Measurements from ENCODE around the gene SPART. TPM values are rescaled to one million over a fixed set of nuclear protein-coding genes. Genes with fewer than 3 reads are reported as not detected.
"Not testable (repeated sequence)": the region's sequence is repeated elsewhere in the genome, so short reads cannot be mapped to it uniquely, and the experiment has no call there.

The SPART gene
- total RNA-seq, 1 experiment from 2014 or later, result 91.3 TPM

DNA sequence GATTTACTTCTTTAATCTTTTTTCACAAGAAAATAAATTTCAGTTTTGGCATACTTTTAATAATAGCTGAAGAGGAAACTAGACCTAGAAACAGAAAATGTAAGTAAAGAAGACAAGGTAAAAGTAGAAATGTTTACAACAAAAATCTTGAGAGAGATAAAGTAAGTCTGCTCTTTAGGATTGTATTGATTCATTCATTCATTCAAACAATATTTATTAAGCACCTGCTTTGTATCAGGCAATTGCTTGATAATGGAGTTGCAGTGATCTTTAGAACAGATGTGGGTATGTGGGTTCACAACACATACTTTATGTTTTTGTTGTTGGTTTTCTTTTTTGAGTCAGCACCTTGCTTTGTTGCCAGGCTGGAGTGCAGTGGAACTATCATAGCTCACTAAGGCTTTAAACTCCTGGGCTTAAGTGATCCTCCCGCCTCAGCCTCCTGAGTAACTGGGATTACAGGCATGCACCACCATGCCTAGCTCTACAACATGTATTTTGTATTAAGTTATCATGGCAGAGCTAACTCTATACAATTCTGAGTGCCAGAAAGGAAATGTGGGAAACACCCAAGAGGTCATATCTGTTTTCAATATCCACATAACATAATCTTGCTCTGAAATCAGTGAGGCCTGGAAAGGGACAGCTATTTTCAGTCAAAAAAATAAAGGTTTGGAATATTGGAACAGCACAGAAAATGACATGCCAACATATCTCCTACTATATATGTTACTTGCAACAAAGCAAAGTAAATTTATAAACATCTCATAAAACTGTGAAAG is 8.8 kb upstream of the SPART start:
- DNase-seq (ENCODE audit: low spot score), result no peak

DNA sequence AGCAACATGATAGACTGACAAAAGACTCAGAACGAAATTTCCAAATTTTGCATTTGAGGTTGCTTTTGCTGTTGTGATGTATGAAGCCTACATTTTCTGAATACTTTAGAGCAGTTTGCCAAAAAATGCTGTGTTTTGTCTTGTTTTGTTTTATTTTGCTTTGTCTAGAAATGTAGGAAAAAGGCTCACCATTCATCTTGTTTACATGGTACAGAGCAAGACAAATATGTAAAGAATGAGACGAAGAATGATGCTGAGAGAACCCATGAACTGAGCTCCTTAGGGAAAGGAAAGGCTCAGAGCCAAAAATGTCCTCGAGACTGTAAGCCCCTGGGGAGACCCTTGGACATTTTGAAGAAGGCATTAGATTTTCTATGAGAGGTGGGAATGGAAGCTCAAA is 6.8 kb upstream of the SPART start:
- no peak for DNase-seq (ENCODE audit: low spot score)

DNA sequence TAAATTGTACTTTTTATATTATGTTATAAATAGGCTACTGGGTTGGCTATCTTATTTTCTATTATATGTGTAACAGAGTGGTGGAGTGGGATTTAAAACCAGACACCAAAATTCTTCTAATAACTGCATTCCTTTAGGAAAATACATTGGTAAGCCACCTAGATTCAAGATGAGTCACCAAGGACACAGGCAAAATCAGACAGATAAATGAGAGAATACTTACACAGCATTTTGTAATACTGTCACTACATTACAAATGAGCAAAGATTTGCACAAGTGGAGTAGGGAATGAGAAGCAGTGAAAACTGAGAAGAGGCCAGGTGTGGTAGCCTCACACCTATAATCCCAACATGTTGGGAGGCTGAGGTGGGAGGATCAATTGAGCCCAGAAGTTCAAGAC is 6.2 kb upstream of the SPART start:
- no peak for DNase-seq (ENCODE audit: low spot score)

DNA sequence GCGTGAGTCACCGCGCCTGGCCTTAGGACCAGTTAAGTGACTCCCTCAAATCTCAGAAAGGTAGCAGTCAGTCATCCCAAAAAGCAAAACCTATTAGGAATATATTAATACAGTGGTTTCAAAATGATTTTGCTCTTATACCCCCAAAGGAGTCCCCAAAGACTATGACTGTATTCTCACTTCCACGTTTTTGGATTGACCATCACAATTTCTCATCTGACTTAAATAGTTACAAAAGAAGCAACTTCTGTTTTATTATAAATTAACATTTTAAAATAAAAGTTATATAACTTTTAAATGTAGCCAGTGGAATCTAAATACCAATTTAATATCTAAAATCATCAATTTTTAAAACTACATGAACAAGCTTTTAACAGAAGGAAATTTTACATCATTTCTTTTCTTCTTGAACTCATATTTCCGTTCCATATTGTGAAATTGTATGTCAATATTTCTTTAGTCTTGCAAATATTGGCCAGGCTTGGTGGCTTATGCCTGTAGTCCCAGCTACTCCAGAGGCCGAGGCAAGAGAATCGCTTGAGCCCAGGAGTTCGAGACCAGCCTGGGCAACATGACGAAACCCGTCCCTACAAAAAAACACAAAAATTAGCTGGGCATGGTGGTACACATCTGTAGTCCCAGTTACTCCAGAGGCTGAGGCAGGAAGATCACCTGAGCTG is 1.5 kb upstream of the SPART start:
- DNase-seq (ENCODE audit: low spot score), result no peak

DNA sequence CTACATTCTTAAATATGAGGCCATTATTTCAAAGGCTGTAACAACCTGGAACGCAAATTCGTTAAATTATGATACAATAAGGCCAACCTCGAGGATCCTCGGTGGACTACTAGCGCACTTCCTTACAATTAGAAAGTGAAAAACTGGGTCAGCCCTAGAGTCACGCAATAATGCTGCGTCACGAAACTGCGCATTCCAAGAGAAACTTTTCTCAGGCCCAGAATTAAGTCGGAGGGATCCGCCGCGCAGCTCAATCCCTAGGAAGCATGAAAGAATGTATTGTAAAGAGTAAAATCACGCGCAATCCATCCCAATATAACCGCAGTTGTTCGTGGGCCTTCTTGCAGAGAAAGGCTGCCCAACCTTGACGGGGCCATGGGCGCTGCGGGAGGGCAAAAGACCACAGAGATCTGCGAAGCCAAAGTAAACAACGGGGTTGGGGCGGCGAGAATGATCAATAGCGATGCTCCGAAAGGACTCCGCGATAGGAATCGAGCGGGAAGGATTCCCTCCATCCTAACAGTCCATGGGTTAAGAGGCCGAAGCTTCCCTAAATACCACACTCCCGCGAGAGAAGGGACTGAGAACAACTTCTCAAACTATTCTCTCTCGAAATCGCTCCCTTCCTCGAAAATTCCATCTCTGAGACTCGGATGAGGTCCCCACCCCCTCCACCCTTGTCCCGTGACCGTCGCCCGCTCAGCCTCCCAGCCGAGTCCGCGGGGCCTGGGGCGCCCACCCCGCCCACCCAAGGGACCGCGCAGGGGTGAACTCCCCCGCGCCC is 564 bp downstream of the SPART start:
- peak; percentile 63 for DNase-seq (ENCODE audit: low spot score)

DNA sequence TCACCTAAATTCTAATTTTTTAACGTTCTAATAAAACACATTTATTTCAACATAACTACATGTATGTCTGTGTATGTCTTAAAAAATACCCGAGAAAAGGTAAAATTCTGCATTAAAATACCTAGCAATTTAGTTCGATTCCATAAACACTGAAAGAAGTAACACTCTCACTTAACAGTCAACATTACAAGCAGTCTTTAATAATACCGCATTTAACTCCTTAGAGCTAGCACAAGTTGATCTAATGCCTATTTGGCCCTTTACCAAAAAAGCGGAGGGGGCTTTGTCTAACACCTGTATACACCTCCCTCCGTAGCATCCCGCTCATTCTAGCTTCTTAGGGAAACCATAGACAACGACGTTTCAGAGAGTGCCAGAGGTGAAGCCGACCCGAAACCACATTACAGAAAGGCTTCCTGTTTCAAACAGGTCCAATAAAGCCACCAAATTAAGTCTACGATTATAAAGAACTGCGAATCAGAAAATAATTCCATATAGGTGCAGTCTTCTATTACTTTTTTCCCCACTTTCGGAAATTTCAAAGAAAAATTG is 1.2 kb downstream of the SPART start:
- peak; percentile 25 for DNase-seq (ENCODE audit: low spot score)

DNA sequence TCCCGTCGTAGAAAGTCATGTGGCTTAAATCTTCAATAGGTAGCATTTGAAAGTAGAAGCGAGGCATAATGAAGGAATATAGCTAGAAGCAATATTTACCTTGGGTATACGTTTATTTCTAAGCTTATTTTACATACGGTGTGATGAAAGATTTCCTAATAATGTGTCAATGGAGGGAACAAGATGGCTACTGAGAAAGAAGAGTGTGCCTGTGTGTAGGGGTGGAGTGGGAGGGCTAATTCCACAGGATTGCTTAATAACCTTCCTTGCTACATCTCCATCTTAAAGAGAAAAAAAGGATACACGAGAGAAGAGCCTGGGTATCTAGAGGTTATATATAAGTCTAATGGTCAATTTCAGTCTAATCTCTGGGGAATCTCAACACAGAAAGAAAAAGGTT is 2.0 kb downstream of the SPART start:
- no peak for DNase-seq (ENCODE audit: low spot score)

DNA sequence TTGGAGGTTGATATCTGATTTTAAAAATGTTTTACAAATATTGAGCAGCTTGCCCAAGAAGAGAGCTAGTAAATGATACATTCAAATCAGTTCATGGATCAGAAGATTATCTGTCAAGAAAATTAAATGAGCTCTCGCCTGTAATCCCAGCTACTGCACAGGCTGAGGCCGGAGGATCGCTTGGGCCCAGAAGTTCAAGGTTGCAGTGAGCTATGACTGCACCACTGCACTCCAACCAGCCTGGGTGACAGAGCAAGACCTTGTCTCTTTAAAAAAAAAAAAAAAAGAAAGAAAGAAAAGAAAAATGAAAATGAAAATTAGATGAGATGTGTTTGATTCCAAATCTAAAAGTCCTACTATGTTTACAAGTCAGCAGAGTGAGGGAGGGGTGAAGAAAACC is 2.4 kb downstream of the SPART start:
- DNase-seq (ENCODE audit: low spot score), result no peak

DNA sequence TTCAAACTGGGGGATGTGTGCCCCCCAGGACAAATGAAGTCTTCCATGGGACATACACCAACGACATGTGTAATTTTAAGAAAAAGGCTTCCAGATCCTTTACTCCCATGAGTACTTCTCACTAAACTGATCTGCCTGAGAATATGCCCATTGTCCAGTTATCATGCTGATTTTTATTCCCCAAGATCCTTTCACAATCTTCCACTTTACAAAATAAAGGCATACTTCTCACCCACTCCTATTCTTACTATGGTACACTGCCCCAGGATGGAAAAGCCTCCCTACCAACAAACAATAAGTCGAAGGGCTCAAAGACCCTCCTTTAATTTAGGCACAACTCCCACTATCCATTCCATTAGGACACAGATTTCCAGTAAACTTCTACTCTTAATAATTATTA is 3.5 kb downstream of the SPART start:
- no peak for DNase-seq (ENCODE audit: low spot score)

DNA sequence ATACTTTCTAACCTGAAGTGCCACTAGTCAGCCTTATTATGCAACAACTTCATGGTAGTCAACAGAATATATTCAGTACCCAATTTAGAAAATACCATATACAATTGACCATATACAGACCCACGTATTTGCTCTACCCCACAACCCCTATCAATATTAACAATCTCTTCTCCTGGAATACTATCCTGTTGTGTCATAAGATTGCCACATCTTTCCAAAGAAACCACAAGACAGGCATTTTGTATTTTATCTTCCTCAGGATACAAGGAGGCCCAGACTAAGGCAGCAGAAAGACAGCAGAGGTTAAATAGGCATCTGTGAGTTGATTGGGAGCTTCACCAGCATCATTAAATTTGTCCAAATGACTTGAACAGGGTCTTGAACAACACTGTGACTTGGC is 4.5 kb downstream of the SPART start:
- DNase-seq (ENCODE audit: low spot score), result no peak

DNA sequence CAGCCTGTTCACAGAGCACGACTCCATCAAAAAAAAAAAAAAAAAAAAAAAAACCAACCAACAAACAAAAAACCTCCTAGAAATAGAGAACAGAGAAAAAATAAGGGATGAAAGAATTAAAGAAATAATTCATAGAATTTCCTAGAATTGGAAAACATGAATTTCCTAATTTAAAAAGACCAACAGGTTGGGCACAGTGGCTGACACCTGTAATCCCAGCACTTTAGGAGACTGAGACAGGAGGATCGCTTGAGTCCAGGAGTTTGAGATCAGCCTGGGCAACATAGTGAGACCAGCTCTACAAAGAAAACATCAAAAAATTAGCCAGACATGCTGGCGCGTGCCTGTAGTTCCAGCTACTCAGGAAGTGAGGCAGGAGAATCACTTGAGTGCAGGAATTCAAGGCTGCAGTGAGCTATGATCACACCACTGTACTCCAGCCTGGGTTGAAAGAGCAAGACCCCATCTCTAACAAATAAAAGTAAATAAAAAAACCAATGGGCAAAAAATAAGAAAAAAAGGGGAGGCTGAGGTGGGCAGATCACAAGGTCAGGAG is 6.5 kb downstream of the SPART start:
- DNase-seq (ENCODE audit: low spot score), result no peak

DNA sequence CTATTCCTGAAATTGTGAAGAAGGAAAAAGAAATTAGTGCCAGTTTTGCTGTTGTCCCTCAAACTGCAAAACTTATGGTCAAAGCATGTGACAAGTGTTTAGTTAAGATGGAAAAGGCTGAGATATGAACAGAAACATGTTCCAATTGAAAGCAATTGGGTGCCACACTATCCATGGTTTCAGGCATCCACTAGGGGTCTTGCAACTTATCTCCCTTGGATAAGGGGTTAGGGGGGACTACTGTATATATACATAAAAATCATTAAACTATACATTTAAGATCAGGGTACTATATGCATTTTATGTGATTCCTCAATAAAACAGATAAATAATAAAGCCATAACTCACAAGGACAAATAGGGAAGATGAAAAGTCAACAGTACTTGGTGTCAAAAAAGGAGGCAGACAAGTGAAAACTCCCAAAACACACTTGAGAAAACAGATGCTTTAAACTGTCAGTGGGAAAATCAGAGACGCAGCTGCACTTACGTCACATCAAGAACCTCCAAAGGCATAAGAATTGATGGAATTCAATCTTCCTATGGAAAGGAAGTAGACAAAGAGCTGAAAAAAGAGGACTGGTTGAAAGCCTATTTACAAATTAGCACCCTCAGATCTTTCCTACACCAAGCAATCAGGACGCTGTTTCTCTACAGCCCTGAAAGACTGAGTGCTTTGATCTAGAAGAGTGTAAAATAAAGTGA is 8.1 kb downstream of the SPART start:
- no peak for DNase-seq (ENCODE audit: low spot score)

DNA sequence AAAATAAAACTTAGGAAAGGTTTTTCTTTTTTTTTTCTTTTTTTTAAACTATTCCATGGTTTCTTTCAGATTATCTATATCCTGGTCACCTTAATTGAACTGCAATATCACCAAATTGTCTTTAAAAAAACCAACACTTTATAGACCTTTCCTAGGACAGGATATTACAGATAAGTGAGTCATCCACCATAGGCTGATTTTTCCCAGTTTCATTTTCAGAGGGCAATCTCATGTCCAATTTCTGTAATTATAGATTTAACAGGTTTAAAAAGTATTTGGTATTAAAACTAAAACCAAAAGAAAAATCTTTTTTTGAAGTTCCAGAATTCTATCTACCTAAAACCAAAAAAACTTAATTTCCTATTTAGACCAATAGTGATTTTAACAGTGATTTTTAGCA is 13.2 kb downstream of the SPART start:
- DNase-seq (ENCODE audit: low spot score), result peak; percentile 33

DNA sequence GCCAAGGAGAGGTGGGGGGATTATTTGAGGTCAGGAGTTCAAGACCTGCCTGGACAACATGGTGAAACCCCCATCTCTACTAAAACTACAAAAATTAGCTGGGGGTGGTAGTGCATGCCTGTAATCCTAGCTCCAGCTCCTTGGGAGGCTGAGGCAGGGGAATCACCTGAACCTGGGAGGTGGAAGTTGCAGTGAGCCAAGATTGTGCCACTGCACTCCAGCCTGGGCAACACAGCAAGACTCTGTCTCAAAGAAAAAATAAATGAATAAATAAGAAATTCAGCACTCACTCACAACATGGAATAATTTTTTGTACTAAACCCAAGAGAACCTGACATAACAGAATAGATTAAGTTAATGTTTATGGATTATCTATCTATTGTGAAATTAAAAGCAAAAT is 13.9 kb downstream of the SPART start:
- not testable (repeated sequence) for DNase-seq (ENCODE audit: low spot score)

DNA sequence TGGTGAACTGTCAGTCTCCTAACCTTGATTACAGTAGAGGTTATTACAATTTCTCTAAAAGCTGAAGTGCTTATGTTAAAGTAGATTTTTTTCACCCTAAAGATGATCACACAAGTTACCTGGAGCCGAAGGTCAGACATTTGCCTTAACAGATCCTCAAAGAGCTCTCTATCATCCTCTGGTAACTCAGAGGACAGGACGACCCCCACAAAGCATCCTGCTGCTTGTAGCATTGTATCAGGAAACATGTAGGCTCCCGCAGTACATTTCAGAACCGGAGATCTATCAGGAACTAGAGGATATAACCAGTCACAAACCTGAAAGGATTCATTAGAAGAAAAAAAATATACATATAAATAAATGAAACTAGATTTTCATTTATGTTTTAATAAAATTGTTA is 14.9 kb downstream of the SPART start:
- DNase-seq (ENCODE audit: low spot score), result no peak

DNA sequence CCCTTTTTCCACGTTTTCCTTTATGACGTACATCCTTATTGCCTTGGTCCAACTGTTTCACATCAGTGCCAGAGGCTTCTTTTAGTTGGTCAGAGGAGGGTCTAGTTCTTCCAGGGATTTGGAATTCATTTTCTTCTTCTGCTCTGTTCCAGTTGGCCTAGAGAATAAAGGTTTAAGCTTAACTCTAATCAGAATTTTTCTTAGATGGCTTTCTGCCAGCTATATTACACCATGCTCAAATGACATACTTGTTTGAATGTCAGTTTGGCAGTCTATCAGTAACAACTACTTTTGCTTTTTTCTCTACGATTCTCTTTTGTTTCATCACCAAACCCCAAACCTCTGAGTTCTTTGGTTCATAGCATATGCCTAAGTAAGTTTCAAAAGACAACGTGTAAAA is 16.8 kb downstream of the SPART start:
- no peak for DNase-seq (ENCODE audit: low spot score)

DNA sequence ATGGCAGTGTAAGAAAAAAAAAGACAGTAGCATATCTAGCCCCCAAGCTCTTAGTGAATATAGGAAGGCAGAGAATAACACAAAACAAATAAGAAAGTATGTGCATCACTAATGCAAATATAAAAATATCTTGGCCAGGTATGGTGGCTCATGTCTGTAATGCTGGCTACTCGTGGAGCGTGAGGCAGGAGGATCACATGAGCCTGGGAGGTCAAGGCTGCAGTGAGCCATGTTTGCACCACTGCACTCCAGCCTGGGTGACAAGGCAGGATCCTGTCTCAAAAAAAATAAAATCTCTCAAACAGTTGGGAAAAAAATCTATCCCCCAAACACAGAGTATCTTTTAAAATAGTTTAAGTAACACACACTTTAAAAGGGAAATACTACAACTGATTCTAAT is 17.4 kb downstream of the SPART start:
- no peak for DNase-seq (ENCODE audit: low spot score)

DNA sequence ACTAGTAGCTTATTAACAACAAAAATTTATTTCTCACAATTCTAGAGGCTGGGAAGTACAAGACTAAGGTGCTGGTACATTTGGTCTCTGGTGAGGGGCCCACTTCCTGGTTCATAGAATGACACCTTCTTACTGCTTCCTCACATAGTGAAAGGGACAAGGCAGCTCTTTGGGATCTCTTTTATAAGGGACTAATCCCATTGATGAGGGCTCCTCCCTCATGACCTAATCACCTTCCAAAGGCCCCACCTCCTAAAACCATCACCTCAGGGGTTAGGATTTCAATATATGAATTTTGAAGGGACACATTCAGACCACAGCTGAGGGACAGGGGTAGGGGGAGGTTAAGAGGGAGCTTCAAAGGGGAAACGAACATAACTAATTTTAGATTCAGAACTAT is 20.3 kb downstream of the SPART start:
- DNase-seq (ENCODE audit: low spot score), result no peak

DNA sequence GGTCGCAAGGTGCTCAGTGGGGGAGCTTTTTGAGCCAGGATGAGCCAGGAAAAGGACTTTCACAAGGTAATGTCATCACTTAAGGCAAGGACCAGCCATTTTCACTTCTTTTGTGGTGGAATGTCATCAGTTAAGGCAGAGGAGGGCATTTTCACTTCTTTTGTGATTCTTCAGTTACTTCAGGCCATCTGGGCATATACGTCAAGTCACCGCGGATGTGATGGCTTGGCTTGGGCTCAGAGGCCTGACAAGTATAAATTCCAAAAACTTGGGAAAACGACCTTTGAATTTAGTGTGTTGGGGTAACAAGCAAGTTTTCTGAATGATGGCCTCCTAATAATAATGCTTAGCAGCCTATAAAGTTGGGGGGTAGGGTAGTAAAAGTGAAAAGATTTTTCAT is 21.3 kb downstream of the SPART start:
- DNase-seq (ENCODE audit: low spot score), result not testable (repeated sequence)

DNA sequence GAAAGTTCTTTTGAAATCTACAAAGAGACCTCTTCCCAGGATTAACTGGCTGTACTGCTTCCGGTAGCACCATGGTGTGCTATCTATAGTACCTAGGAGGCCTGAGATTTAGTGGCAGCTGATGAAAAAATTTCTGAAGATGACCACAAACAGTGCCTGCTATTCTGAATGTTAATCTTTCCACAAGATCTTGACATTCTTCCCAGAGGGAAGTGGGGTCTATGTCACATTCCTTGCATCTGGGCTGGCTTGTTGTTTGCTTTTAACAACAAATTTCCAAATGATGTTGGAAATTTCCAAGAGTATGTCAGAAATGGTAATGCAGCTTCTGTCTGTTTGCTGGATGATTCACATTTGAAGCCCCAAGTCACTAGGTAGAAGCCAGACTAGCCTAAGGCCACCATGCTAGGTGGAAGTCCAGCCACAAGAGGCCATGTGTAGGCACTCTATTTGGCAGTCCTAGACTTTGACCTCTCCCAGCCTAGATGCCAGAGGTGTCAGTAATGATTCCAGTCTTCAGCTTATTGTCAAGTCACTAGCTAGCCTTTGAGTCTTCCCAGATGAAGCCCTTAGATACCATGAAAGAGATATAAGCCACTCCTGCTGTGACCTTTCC is 22.1 kb downstream of the SPART start:
- peak; percentile 7 for DNase-seq (ENCODE audit: low spot score)

DNA sequence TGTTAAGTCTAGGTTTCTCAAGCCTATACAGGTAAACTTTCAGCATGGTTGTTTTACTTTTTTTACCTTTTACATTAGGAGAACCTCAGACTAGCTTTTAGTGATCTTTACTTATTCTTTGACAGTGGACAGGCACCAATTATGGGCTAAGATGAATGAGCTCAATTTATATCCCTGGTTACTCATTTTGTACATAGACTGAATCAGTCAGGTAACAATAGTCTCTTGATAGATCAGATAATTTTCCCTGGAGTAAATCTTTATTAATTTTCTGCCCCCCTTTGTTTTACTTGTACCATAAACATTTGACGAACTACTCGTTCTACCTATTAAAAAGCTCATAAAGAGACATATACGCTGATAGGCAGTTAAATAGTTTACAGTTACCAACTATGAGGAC is 22.8 kb downstream of the SPART start:
- DNase-seq (ENCODE audit: low spot score), result no peak

Data from A172 (cell line).